ENCODE data around the gene NECTIN3. TPM values are rescaled to one million over a fixed set of nuclear protein-coding genes. Genes with fewer than 3 reads are reported as not detected.

NECTIN3 gene
- total RNA-seq, 1 donor, result 140 TPM

- TF ChIP-seq, protein P1, sequence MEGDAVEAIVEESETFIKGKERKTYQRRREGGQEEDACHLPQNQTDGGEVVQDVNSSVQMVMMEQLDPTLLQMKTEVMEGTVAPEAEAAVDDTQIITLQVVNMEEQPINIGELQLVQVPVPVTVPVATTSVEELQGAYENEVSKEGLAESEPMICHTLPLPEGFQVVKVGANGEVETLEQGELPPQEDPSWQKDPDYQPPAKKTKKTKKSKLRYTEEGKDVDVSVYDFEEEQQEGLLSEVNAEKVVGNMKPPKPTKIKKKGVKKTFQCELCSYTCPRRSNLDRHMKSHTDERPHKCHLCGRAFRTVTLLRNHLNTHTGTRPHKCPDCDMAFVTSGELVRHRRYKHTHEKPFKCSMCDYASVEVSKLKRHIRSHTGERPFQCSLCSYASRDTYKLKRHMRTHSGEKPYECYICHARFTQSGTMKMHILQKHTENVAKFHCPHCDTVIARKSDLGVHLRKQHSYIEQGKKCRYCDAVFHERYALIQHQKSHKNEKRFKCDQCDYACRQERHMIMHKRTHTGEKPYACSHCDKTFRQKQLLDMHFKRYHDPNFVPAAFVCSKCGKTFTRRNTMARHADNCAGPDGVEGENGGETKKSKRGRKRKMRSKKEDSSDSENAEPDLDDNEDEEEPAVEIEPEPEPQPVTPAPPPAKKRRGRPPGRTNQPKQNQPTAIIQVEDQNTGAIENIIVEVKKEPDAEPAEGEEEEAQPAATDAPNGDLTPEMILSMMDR (IDR thresholded peaks at IDR 0.05; ENCODE audit: insufficient read depth, low read depth, low read length), result no peak
- no peak overlapping the region for H3K4me3 ChIP-seq (ENCODE audit: low read depth, low read length)
- DNase-seq (ENCODE audit: low read depth), result no peak
Observed at GRCh38 chr3:111210866-111211564, 139.4 kb downstream of the NECTIN3 start.

DNA sequence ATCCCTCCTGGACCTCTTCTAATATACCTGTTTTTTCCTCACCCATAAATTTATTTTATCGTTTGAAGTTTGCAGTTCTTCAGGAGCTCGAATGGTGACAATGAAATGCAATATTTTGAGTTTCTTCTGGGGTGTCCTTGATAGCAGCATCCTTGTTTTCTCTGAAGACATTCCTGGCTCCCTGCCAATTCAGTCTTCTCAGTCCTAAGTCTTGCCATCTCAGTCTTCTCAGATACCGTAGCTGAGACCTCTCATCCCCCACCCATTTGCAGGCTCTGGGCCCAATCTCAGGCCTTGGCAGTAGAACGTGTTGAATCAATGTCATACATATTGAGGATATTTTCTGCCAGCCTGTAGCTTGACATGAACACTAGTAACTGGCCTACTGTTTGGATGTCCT is 140.9 kb downstream of the NECTIN3 start:
- no peak overlapping the region for H3K4me3 ChIP-seq (ENCODE audit: low read depth, low read length)
- DNase-seq (ENCODE audit: low read depth), result no peak
- TF ChIP-seq, protein P1 (IDR thresholded peaks at IDR 0.05; ENCODE audit: insufficient read depth, low read depth, low read length), result no peak

DNA sequence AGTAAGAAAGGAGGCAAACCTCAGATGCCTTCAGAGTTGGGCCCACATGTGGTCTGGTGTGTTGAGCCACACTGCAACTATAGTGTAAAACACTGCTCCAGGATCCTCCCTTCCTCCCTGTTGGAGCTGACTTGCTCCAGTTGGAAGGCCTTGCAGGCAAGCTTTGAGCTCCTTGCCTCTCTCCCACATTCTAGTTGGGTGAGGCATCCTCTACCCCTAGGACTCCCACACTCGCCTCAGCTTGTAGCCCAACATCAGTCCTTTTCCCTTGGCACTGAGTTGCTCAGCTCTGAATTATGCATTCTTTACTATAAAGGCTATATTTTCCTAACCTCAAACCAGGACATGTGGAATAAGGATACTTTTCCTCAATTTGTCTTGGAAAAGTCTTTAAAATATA is 143.9 kb downstream of the NECTIN3 start:
- TF ChIP-seq, protein P1 (IDR thresholded peaks at IDR 0.05; ENCODE audit: insufficient read depth, low read depth, low read length), result no peak
- DNase-seq (ENCODE audit: low read depth), result no peak
- no peak overlapping the region for H3K4me3 ChIP-seq (ENCODE audit: low read depth, low read length)

GRCh38 chr3:111218615-111219014 is 147.0 kb downstream of the NECTIN3 start:
- DNase-seq (ENCODE audit: low read depth), result peak; percentile 17
- no peak overlapping the region for H3K4me3 ChIP-seq (ENCODE audit: low read depth, low read length)
- TF ChIP-seq, protein P1 (IDR thresholded peaks at IDR 0.05; ENCODE audit: insufficient read depth, low read depth, low read length), result no peak

- peak; percentile 13 for DNase-seq (ENCODE audit: low read depth)
- no peak overlapping the region for H3K4me3 ChIP-seq (ENCODE audit: low read depth, low read length)
- TF ChIP-seq, protein P1 (IDR thresholded peaks at IDR 0.05; ENCODE audit: insufficient read depth, low read depth, low read length), result no peak
Observed at GRCh38 chr3:111227216-111227615, 155.6 kb downstream of the NECTIN3 start.

- TF ChIP-seq, protein P1 (IDR thresholded peaks at IDR 0.05; ENCODE audit: insufficient read depth, low read depth, low read length), result no peak
- no peak for DNase-seq (ENCODE audit: low read depth)
- no peak overlapping the region for H3K4me3 ChIP-seq (ENCODE audit: low read depth, low read length)
Observed at GRCh38 chr3:111229301-111229700, 157.7 kb downstream of the NECTIN3 start.

Data from fibroblast of villous mesenchyme (primary cell).